OCI-LY7 (cell line): Measurements from ENCODE around the gene BRPF3.

Experiments
- EZH2phosphoT487 ChIP-seq: fragments of 200-600 bp; sonication (generic); IDR thresholded peaks from 2 replicates; pipeline ENCODE4 v1.6.1; 2018; ENCODE audit warnings: low read depth, borderline replicate concordance, mild to moderate bottlenecking, mixed run types, antibody characterized with exemption, low read length, moderate library complexity, mixed read lengths
- TF ChIP-seq, protein P1 (sequence below): fragments of 200-600 bp; sonication (generic); conservative IDR thresholded peaks from 2 replicates; pipeline ENCODE4 v1.5.1; 2014; ENCODE audit warnings: mild to moderate bottlenecking, antibody characterized with exemption, low read length, moderate library complexity, mixed read lengths

DNA sequence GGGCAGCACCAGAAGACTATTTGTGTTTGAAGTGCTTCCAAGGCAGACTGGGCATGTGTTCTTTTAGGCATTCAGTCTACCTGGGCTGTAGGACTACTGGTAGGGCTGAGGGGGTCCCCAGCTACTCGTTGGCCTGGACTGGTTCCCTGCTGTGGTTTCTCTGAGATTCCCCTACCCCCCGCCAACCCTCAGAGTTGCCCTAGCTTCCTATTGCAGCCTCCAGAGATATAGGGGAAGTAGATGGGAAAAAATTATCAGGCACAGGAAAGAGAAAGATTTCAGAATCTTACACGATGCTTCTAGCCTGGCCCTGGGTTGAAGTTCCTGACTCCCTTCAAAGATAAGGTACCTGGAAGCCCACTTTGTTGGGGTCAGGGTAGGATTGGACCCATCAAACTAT lies 22.5 kb downstream of the BRPF3 start:
- TF ChIP-seq, protein P1, sequence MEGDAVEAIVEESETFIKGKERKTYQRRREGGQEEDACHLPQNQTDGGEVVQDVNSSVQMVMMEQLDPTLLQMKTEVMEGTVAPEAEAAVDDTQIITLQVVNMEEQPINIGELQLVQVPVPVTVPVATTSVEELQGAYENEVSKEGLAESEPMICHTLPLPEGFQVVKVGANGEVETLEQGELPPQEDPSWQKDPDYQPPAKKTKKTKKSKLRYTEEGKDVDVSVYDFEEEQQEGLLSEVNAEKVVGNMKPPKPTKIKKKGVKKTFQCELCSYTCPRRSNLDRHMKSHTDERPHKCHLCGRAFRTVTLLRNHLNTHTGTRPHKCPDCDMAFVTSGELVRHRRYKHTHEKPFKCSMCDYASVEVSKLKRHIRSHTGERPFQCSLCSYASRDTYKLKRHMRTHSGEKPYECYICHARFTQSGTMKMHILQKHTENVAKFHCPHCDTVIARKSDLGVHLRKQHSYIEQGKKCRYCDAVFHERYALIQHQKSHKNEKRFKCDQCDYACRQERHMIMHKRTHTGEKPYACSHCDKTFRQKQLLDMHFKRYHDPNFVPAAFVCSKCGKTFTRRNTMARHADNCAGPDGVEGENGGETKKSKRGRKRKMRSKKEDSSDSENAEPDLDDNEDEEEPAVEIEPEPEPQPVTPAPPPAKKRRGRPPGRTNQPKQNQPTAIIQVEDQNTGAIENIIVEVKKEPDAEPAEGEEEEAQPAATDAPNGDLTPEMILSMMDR, result no peak
- TF ChIP-seq EZH2phosphoT487, result no peak
